Psoas muscle (tissue), 7 donors: ENCODE measurements around the gene ANKRD55. TPM values are rescaled to one million over a fixed set of nuclear protein-coding genes. Genes with fewer than 3 reads are reported as not detected.

Experiments
- polyA plus RNA-seq, 3 donors: library from polyadenylated mRNA; stranded (reverse); fragments of 200-250 nt; gene quantifications; one replicate each; pipeline ENCODE4 v1.2.3, GENCODE V29; 2013
- total RNA-seq, 4 donors: library from RNA; stranded (reverse); fragmentation: NEBNext Ultra II Directional in 2 of 4; extraction: Animal tissue kit (Norgen Biotek cat#: 25700) in 2 of 4; gene quantifications; one replicate each; pipeline versions ENCODE4 v1.2.1 to v1.2.4, GENCODE V29; 2021 to 2023
- donor health status: healthy with polysubstance abuse.
- donor health status: DM: no; HTN: no; CAD: no; lungs with moderate emphysema.
- donor health status: Bipolar disorder and iron deficiency.
- donor health status: healthy.
- donor health status: DM: no; HTN: no; CAD: no.
- donor health status: DM: no; HTN: no; CAD: no.
- donor health status: DM: yes; HTN: yes; CAD: no.

Gene ANKRD55
- total and polyA plus RNA-seq, 7 donors, result 0.01 to 0.04 TPM; not detected in 5

Other genes starting within 250 kb of the ANKRD55 start
- gene IL6ST, start 238.4 kb downstream of the ANKRD55 start, total RNA-seq, result 100 to 1,000 TPM; 118 to 255 (median 162) TPM
- gene IL6ST, start 238.4 kb downstream of the ANKRD55 start, polyA plus RNA-seq, result 100 to 1,000 TPM in 1 of 3 donors, 10 to 100 TPM in 2; 38.6 to 145 (median 42.7) TPM